Occipital lobe (tissue), 2 donors: ENCODE results near the gene HIKESHI. TPM values are rescaled to one million over a fixed set of nuclear protein-coding genes. Genes with fewer than 3 reads are reported as not detected.
A peak's percentile ranks its signal among the peaks of the same experiment; 100 is the strongest.
"Not testable (repeated sequence)": the region's sequence is repeated elsewhere in the genome, so short reads cannot be mapped to it uniquely, and the experiment has no call there.

Experiments
- DNase-seq: peaks from one replicate; lab custom pipeline; 2025; lab: John Stamatoyannopoulos, UW
- total RNA-seq: library from RNA; depleted of rRNA; stranded (reverse); fragments of >200 nt; gene quantifications from one replicate; pipeline ENCODE4 v1.2.3, GENCODE V29; 2014

HIKESHI gene, protein sequence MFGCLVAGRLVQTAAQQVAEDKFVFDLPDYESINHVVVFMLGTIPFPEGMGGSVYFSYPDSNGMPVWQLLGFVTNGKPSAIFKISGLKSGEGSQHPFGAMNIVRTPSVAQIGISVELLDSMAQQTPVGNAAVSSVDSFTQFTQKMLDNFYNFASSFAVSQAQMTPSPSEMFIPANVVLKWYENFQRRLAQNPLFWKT
- total RNA-seq: 57.9 TPM

DNA sequence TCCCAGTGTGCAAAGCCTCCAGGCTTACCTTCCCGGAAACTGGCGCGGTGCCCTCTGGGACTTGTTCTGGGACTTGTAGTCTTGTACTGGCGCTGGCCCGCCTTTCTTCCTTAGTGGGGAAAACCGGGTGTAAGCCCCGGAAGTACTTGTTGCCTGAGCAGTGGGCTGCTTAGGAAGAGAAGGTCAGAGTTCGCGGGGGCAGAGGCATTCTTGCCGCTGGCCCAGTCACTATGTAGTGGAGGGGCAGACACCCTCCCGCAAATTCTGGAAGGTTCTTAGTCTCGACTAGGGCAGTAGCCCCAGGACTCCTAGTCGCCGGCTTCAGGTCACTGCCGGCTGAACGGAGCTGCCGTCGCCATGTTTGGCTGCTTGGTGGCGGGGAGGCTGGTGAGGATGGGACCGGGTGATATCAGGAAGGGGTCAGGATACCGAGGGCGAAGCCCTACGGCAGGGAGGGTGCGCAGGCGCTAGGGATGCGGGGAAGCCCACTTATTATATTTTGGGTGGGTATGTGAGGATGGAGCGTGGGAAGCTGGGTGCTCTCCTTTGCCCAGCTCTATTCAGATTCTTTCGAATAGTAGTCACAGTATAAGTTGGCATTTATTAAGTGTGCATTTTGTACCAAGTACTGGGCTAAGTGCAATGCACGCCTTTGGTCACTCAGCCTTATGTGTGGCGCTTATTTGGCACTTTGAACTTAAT, at the start of gene HIKESHI:
TSS of gene HIKESHI (plus strand) at position 149 of the 702 bp plus-strand sequence. CDS start at position 358, 209 bp downstream.
- peak; percentile 99 for DNase-seq

DNA sequence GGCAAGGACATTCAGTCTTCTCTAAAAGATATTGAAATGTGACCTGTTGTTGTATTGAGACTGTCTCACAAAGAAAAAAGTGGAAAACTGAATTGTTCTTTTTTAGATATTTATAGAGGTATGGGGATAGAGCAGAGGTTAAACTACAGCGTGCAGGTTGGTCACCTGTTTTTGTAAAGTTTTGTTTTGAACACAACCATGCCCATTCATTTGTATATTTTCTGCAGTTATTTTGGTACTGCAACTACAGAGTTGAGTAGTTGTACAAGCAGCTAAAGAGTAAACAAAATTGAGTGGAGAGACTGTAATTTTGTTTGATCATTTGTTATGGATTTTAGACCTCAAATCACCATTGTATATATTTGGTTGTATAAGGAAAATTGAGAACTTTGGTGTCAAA, 46.1 kb upstream of the HIKESHI start:
- DNase-seq: no peak

DNA sequence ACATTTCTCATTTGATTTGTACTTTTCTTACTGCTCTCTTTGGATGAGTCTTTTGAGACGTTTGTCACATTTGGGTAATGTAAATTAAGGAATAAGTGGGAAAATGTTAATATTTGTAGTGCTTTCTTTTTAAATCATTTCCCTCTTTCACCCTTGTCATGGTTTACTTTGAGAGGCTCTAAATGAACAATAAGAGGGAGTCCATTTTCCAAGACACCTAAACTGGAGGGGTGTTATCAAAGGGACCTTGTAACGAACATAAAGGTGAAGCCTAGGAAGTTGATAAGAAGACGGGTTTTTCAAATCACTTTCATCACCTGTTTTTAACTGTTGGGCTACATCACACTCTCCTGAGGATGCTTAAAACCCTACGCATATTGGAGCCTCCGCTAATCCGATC, 45.4 kb upstream of the HIKESHI start:
- DNase-seq: no peak

DNA sequence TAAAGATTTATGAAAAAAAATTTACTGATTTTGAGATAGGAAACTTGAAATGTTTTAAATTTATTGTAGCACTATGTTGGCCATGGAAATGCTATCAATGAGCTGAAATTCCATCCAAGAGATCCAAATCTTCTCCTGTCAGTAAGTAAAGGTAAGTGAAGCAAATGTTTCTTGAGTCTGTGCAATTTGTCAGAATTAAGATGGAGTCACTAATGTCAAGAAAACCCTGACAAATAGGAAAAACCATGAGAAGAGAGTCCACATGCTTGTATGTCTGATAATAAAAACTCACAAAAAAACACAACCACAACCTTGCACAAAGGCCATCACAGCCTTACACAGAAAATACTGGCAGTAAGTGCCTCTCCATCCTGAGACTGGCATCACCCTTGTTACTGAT, 44.6 kb upstream of the HIKESHI start:
- DNase-seq: no peak

DNA sequence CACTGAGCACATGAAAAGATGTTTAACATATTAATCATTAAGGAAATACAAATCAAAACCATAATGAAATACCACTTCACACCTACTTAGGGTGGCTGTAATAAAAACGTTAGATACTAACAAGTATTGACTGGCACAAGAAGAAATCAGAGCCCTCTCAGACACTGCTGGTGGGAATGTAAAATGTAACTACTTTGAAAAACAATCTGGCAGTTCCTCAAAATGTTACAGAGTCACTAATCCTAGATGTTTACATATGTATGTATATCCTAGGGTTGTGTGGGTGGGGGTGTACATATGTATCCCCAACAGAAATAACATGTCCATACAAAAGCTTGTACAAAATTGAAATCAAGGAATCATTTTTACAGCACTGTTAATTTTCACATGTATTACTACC, 42.3 kb upstream of the HIKESHI start:
- DNase-seq: no peak

DNA sequence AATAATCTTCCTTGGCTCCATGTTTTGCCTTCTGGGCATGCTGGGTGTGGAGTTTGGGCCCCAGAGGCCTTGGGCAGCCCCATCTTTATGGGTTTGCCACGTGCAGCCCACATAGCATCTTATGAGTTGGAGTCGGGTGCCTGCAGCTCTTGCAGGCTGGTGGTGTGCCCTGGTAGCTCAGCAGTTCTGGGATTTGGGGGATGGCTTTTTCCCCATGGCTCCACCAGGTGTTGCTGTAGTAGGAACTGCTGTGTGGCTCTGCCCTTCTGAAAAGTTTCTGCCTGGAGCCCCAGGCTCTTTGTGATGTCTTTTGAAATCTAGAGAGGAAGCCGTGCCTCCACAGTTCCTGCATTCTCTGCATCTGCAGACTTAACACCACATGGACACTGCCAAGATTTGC, 40.7 kb upstream of the HIKESHI start:
- no peak for DNase-seq

DNA sequence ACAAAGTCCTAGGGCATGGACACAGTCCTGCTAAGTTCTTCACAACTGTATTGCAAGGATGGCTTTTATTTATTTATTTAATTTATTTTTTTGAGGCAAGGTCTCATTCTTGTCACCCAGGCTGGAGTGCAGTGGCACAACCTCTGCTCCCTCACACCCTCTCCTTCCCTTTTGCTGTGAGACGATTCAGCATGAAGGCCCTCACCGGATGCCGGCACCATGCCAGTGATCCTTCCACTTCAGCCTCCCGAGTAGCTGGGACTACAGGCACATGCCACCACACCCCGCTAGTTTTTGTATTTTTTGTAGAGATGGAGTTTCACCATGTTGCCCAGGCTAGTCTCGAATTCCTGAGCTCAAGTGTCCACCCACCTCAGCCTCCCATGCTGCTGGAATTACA, 39.7 kb upstream of the HIKESHI start:
- DNase-seq: no peak

DNA sequence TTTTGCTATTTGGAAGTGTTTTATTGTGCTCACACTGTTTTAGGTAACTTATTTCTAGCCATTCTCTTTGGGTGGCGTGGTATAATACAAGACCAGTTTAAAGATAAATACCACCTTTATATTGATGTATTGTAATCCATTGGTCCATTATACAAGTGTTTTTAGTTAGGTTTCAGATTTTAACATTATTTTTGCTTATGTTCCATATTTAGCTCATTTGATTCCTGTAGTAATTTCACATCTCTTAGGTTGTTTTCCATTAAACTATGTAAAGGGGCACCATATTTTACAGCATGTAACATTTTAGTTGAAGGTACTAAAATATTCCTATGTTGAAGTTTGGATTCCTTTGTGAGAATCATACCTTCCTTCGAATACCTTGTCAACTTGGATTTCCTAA, 37.4 kb upstream of the HIKESHI start:
- DNase-seq: no peak

DNA sequence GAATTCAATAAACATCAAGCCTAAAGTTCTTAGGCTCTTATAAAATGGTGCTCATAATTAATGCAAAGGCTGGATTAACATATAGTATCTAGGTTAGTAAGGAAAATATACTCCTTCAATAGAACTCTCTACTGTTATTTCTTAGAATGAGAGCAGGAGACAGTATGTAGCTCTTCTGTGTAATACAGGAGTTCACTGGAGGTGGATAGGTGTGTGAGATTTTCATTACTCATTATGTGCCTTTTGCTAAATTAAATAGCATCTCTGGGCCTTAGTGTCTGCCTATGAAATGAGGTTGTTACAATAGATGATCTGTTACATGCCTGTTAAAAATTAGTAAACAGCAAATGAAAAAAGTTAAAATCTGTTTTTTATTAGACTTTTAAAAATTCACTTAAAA, 36.8 kb upstream of the HIKESHI start:
- DNase-seq: no peak

DNA sequence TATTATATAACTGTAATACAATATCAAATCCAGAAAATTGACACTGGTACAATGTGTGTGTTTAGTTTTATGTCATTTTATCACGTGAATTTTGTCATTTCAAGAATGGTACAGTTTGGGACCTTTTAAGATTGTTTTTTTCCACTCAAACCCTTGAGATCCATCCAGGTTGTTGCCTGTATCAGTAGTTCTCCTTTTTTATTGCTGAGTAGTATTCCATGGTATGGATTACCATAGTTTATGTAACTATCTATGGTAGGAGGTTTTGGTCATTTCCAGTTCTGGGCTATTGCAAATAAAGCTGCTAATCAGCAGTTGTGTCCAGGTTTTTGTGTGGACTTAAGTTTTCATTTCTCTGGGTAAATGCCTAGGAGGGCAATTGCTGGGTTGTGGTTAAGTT, 32.4 kb upstream of the HIKESHI start:
- no peak for DNase-seq

DNA sequence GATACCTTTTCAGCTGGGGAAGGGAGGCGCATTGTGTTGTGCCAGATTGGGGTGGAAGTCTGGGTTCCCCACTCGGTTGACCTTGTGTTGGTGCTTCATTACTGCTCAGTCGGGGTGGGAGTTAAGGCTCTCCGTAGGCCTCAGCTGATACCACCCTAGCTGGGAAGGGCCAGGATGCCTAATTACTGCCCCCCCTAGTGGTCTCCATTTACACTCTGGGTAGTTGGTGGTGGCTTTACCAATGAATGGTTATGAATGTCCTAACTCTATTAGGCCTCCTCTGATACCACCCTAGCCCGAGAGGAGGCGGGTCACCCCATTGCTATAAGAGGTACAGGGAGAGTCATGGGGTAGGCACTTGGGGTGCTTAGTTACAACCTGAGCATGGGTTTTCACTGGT, 27.5 kb upstream of the HIKESHI start:
- DNase-seq: no peak

DNA sequence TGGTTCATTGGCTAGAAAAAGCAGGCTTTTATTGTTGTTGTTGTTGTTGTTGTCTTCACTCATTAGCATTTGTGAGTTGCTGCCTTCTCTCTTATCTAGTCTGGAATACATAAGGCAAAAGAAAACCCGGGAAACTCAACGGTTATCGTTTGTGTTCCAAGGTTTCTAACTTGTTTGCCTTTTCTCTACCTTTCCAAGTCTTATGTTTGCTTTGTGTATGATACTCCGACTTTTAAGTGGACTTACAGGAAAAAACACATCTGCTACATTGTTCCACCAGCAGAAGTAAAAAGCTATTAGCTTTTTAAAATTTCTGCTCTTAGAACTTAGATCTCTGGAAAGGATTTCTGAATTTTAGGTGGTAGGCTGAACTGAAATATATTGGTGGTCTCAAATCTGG, 27.0 kb upstream of the HIKESHI start:
- no peak for DNase-seq

DNA sequence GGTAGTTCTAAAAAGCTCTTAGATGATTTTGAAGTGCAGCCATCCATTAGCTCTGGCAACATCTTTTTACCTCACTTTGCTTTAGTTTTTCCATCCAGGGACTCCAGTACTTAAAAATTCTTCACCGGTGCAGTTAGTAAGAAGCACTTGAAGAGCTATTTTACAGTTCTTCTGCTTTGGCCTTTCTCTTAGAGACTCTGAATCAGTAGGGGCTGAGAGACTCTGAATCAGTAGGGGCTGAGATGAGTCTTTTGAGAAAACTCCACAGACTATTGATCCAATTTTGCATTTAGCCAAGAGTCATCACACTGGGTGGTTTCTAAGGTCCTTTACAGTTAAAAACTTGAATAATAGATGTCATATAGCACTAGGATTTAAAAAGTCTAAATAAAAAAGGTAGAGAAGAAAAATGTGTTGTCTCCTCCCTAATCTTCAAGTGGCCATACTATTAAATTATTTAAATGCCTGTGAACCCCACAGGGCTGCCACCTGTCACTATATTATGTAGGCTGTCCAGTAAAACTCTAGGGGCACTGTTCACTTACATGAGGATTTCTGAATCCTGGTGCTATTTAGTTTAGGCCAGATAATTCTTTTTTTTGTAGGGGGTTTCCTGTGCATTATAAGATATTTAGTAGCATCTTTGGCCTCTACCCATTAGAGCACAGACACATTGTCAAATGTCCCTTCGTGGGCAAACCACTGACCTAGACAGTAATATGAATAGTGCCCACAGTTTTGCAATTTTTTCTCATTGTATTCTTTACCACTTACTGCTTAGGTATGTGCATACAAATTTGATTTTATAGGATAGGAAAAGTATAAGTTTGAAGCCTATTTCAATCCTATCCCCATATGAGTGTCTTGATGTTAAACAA, 26.3 kb upstream of the HIKESHI start:
- no peak for DNase-seq

DNA sequence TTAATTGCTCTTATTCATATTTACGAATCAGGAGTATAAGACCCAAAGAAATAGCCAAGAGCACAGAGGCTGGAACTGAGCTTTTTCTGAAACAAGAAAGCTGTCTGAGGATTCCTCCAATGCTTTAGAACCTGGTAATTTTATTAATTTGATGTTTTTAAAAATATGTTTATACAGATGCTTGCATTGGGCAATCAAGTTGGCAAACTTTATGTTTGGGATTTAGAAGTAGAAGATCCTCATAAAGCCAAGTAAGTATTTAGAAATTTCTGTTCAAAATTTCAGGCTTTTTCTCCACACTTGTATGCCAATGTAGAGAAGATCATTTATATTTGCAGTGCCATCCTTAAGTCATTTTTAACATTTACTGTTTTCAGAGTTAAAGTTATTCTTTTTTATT, 24.3 kb upstream of the HIKESHI start:
- DNase-seq: no peak

DNA sequence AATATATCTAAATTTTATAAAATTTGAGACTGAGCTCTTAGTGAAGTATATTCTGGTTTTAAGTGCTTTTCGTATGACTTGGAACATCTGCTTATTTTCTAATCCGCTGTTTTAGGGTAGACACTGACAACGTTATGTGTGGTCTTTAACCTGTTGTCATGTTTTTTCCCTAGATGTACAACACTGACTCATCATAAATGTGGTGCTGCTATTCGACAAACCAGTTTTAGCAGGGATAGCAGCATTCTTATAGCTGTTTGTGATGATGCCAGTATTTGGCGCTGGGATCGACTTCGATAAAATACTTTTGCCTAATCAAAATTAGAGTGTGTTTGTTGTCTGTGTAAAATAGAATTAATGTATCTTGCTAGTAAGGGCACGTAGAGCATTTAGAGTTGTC, 23.8 kb upstream of the HIKESHI start:
- no peak for DNase-seq

DNA sequence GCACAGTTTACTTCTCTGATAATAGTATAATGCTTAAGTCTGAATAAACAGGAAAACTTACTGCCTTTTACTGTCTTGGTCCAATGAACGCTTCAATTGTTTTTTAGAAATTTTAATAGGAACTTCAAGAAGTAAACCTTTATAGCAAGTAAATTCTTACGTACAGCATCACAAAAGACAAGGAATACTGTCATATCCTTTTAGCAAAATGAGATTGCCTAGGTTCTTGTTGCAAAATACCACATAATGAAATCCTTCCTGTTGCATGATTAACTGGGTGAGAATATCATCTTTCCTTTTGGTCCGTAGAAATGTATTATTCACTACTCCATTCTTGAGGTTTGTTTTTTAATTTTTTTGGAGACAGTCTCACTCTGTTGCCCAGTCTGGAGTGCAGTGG, 22.3 kb upstream of the HIKESHI start:
- no peak for DNase-seq

DNA sequence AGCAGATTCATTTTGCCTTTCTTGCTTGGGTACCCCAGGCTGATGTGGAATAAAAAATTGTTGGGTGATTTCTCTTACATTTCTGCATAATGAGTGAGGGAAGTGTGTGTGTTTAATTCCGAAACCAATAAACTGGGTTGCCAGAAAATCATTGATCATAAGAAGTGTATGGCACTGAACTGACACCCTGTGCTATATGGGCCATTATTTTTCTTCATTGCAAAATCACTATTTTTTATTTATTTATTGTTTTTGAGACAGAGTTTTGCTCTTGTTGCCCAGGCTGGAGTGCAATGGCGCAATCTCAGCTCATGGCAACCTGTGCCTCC, 14.6 kb upstream of the HIKESHI start:
- DNase-seq: no peak

DNA sequence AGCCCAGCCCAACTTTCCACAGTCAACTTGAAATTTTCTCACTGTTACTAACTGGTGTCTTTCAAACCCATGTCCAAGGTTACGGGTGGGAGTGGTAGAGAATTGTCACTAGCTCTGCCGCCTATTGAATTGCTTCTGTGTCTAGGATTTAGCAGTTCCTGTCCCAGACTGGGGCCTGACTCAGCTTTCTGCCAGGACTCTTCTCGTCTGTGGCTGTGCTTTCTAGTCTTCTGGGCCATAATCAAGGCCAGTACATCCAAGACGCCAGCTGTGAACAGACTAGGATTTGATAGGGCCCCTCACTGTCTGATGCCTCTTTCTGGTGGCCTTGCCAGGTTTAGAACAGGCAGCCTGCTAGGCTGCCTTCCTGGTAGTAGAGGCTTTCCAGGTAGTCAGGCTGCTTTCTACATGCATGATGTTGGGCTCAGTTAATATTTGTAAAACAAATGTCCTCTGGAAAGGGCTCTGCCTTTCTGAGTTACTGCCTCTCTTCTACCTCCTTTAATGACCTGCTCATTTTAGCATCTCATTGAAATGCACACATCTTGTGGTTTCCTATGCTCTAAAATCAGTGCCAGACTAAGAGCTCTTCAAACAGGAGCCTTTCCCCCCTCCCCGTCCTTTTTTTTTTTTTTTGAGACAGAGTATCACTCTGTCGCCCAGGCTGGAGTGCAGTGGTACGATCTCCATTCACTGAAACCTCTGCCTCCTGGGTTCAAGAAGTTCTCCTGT, 13.1 kb upstream of the HIKESHI start:
- no peak for DNase-seq

DNA sequence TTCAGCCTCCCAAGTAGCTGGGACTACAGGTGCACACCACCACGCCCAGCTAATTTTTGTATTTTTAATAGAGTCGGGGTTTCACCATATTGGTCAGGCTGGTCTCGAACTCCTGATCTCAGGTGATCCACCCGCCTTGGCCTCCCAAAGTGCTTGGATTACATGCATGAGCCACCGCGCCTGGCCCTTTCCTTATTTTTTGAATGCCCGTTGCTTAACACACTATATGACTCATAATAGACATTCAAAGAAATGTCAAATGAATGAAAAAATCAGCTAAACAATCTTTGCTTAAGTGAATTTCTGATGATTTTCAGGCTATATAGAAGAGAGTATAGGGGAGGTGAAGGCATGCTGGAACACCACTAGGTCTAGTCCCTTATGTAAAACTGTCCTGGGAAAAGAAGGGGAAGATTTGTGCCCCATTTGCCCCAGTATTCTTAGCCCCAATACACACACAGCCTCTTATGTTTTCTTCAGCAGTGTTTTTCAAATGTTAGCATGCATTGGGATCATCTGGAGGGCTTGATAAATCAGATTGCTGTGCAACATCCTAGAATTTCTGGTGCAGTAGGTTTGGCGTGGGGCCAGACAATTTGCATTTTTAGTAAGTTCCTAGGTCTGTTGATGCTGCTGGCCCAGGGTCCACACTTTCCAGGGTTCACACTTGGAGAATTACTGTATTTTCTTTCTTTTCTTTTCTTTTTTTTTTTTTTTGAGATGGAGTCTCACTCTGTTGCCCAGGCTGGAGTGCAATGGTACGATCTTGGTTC, 12.3 kb upstream of the HIKESHI start:
- DNase-seq: not testable (repeated sequence)

DNA sequence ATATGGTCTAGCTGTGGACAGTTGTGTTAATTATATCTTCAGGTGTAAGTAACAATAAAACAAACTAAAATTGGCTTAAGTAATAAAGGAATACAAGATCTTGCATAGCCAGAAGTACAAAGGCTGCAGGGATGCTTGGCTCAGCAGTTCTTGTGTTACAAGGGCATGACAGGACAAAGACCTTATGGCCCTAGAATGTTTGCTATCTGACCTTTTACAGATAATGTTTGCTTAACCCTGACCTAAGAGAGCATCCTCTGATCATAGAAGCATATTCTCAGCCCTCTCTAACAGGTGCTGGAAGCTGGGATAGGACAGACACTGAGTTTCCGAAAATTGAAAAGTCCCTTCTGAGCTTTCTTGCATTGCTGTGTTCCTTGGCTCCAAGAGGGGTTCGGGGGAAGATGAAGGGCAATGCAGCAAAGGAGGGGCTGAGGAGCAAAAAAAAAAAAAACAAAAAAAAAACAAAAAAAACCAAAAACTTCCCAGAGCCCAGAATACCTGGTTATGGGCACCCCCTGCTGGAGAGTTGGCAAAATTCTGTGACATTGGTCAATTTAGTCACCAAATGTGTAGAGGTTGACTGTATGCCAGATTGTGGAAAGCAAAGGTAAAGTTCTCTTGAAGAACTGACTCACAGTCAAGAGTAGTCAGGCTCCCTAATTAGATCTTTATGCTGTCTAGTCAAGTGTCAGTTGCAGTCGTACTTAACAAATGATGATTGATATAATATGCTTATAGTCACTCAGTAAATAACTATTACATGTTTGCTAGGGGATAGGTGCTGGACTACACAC, 10.4 kb upstream of the HIKESHI start:
- no peak for DNase-seq
